Mesothelial cell of epicardium (in vitro differentiated cells): ENCODE data around the gene CD44. TPM values are rescaled to one million over a fixed set of nuclear protein-coding genes. Genes with fewer than 3 reads are reported as not detected.

Experiments used
- DNase-seq, 2 experiments: peaks; one replicate each; pipeline ENCODE4 v3.0.0; 2021; ENCODE audit warnings: low spot score in 2 of 2; ENCODE audit not compliant: unreplicated experiment in 2 of 2
- H3K27ac Mint-ChIP-seq: 2 replicates; pipeline ENCODE4 v1.8.0; 2021; ENCODE audit warnings: mixed read lengths
- H3K27me3 Mint-ChIP-seq: 2 replicates; pipeline ENCODE4 v1.8.0; 2021; ENCODE audit warnings: low read depth, mixed read lengths
- H3K36me3 Mint-ChIP-seq: 2 replicates; pipeline ENCODE4 v1.8.0; 2021; ENCODE audit warnings: mixed read lengths
- H3K4me1 Mint-ChIP-seq: 2 replicates; pipeline ENCODE4 v1.8.0; 2021; ENCODE audit warnings: mixed read lengths
- H3K4me3 Mint-ChIP-seq: 2 replicates; pipeline ENCODE4 v1.8.0; 2021; ENCODE audit warnings: mild to moderate bottlenecking, moderate library complexity, mixed read lengths
- H3K9me3 Mint-ChIP-seq: 2 replicates; pipeline ENCODE4 v1.8.0; 2021; ENCODE audit warnings: mixed read lengths
- CTCF ChIP-seq: fragments of 200-600 bp; sonication (generic); IDR thresholded peaks from one replicate; pipeline ENCODE4 v1.5.0; 2021; ENCODE audit warnings: antibody characterized with exemption; ENCODE audit not compliant: unreplicated experiment
- total RNA-seq: library from RNA; stranded (reverse); gene quantifications from 3 replicates; pipeline ENCODE4 v1.2.1, GENCODE V29; 2021

Gene CD44
- total RNA-seq, 1 donor from 2014 or later = 1.9 TPM

- no peak for TF ChIP-seq CTCF
- H3K27ac Mint-ChIP-seq = no peak overlapping the region
- no peaks in the 10 kb centered on the region for H3K9me3 Mint-ChIP-seq
- no peak overlapping the region for H3K4me3 Mint-ChIP-seq
- no peaks in the 10 kb centered on the region for H3K36me3 Mint-ChIP-seq
- H3K4me1 Mint-ChIP-seq = peaks cover 10% of the 10 kb centered on the region
- peaks cover 81% of the 10 kb centered on the region for H3K27me3 Mint-ChIP-seq
- no peak for DNase-seq
These were observed 3.6 kb downstream of the CD44 start for GRCh38 chr11:35142481-35143075.

- peaks cover 77% of the 10 kb centered on the region for H3K27me3 Mint-ChIP-seq
- DNase-seq = no peak
- TF ChIP-seq CTCF = no peak
- H3K4me1 Mint-ChIP-seq = peaks cover 9% of the 10 kb centered on the region
- no peak overlapping the region for H3K27ac Mint-ChIP-seq
- H3K4me3 Mint-ChIP-seq = no peak overlapping the region
- H3K9me3 Mint-ChIP-seq = no peaks in the 10 kb centered on the region
- H3K36me3 Mint-ChIP-seq = no peaks in the 10 kb centered on the region
These were observed 4.5 kb downstream of the CD44 start for GRCh38 chr11:35143297-35144135.

- DNase-seq = no peak
- Mint-ChIP-seq H3K27me3 (peaks cover 71% of the 10 kb centered on the region), H3K27ac (no peak overlapping the region), H3K9me3 (no peaks in the 10 kb centered on the region), H3K36me3 (no peaks in the 10 kb centered on the region), H3K4me3 (no peak overlapping the region), H3K4me1 (peaks cover 4% of the 10 kb centered on the region)
- no peak for TF ChIP-seq CTCF
These were observed 5.3 kb downstream of the CD44 start for GRCh38 chr11:35144136-35144741.

- Mint-ChIP-seq H3K27me3 (peaks cover 65% of the 10 kb centered on the region), H3K27ac (no peak overlapping the region), H3K36me3 (no peaks in the 10 kb centered on the region), H3K9me3 (no peaks in the 10 kb centered on the region), H3K4me1 (no peaks in the 10 kb centered on the region), H3K4me3 (no peak overlapping the region)
- no peak for TF ChIP-seq CTCF
- DNase-seq = no peak
These were observed 5.8 kb downstream of the CD44 start for GRCh38 chr11:35144806-35145205.

- DNase-seq = no peak
- H3K27ac Mint-ChIP-seq = no peak overlapping the region
- no peaks in the 10 kb centered on the region for H3K9me3 Mint-ChIP-seq
- peaks cover 60% of the 10 kb centered on the region for H3K27me3 Mint-ChIP-seq
- no peaks in the 10 kb centered on the region for H3K4me1 Mint-ChIP-seq
- no peaks in the 10 kb centered on the region for H3K36me3 Mint-ChIP-seq
- no peak for TF ChIP-seq CTCF
- H3K4me3 Mint-ChIP-seq = no peak overlapping the region
These were observed 6.3 kb downstream of the CD44 start for GRCh38 chr11:35145271-35145670.
